ENCODE results near the gene TFIP11. TPM values are rescaled to one million over a fixed set of nuclear protein-coding genes. Genes with fewer than 3 reads are reported as not detected.

The TFIP11 gene
- total and polyA plus RNA-seq, 2 of the 13 experiments (the other 11 are each of a cell fraction or from before 2014, with no cell fraction given) = 15.4 to 22.8 TPM

- no peak for TF ChIP-seq ZNF263 (CRISPR knock-in tag; IDR thresholded peaks at IDR 0.05)
- no peak for TF ChIP-seq PAX8 (CRISPR knock-in tag; IDR thresholded peaks at IDR 0.05; ENCODE audit: borderline replicate concordance)
- TF ChIP-seq MEIS1 (CRISPR knock-in tag; IDR thresholded peaks at IDR 0.05; ENCODE audit: borderline replicate concordance) = no peak
- no peak for TF ChIP-seq SRSF4 (IDR thresholded peaks at IDR 0.05; ENCODE audit: low read depth, low read length, poor library complexity, severe bottlenecking)
- no peak for TF ChIP-seq ZFYVE20 (CRISPR knock-in tag; IDR thresholded peaks at IDR 0.05; ENCODE audit: borderline replicate concordance, low read depth)
- TF ChIP-seq REL (CRISPR knock-in tag; conservative IDR thresholded peaks at IDR 0.05) = no peak
- no peak for TF ChIP-seq ZNF572 (CRISPR knock-in tag; IDR thresholded peaks at IDR 0.05)
- no peak for TF ChIP-seq FOXK1 (CRISPR knock-in tag; IDR thresholded peaks at IDR 0.05; ENCODE audit: borderline replicate concordance, low read depth)
- TF ChIP-seq POLR2AphosphoS2 (IDR thresholded peaks at IDR 0.05; ENCODE audit: low read depth, low read length) = no peak
These were observed 23.9 kb upstream of the TFIP11 start (continued) for GRCh38 chr22:26536056-26536761.

- Histone ChIP-seq H3K9me3 (ENCODE audit: low read length) (no peaks in the 10 kb centered on the region), H3K27me3 (ENCODE audit: control insufficient read depth in 1 of 2, insufficient read depth in 2 of 2, low read length in 2 of 2) (no peaks in the 10 kb centered on the region), H4K20me1 (ENCODE audit: insufficient read depth, low read length) (no peaks in the 10 kb centered on the region), H3K79me2 (ENCODE audit: insufficient read depth, low read length) (no peaks in the 10 kb centered on the region), H3K4me3 (replicated peaks in 1 of 3; ENCODE audit: insufficient read depth in 1 of 3, low read depth in 2 of 3, low read length in 3 of 3) (no peak overlapping the region), H2AFZ (ENCODE audit: low read length) (no peak overlapping the region), H3K36me3 (replicated peaks in 1 of 2; ENCODE audit: control insufficient read depth in 1 of 2, insufficient read depth in 2 of 2, low read length in 2 of 2) (peaks cover under 1 to 18% of the 10 kb centered on the region in 2 experiments; a peak in 4 of 5 replicates), H3K27ac (ENCODE audit: extremely low read length, insufficient read depth, low read length) (no peak overlapping the region), H3K9ac (ENCODE audit: insufficient read depth, low read depth, low read length) (no peak overlapping the region), H3K4me1 (ENCODE audit: insufficient read depth, low read length) (no peaks in the 10 kb centered on the region), H3K4me2 (ENCODE audit: low read depth, low read length) (no peak overlapping the region)
- TF ChIP-seq ZBTB34 (CRISPR knock-in tag; IDR thresholded peaks at IDR 0.05) = no peak
- no peak for TF ChIP-seq KAT8 (CRISPR knock-in tag; IDR thresholded peaks at IDR 0.05)
- no peak for TF ChIP-seq ZGPAT (CRISPR knock-in tag; IDR thresholded peaks at IDR 0.05)
- no peak for TF ChIP-seq KAT2B (IDR thresholded peaks at IDR 0.05; ENCODE audit: borderline replicate concordance, low read depth, low read length)
- FAIRE-seq (no peak), DNase-seq (ENCODE audit: low spot score) (no peak), ATAC-seq (no peak)
- intact Hi-C loops (cut with micrococcal nuclease; ENCODE audit: unreplicated experiment) = no loop called here
- in situ Hi-C loops (cut with HindIII; ENCODE audit: extremely low pct_ligation_motif_present, low pct_unique_long_range_greater_than_20kb) = no loop called here
- POLR2A ChIA-PET = no interaction called here
- WGBS (ENCODE audit: low lambda C conversion rate) = 97% methylated on average over 3 of the region's 3 CpGs
- BruUV-seq (replicated peaks) = no TSS peak
- CTCF ChIA-PET (ENCODE audit: low intra/inter-chr PET ratio, low total read pairs) = no interaction called here
These were observed 23.3 kb upstream of the TFIP11 start for GRCh38 chr22:26535603-26535908.

All from HepG2 (cell line).